Left ventricle myocardium superior (tissue), 1 donor: ENCODE results near the gene RASA3. TPM values are rescaled to one million over a fixed set of nuclear protein-coding genes. Genes with fewer than 3 reads are reported as not detected.

Source experiments
- ATAC-seq: fragments of 200-7000 bp; cut with Tn5 transposase; one replicate; pipeline ENCODE4 v1.9.1; 2020; ENCODE audit warnings: mild to moderate bottlenecking, moderate library complexity
- DNase-seq: peaks from one replicate; pipeline ENCODE4 v3.0.0-alpha.2; 2020
- intact Hi-C: fragments of 100-400 bp; cut with micrococcal nuclease; formaldehyde crosslinking; loops from one replicate; pipeline ENCODE4 v1.11.0; 2022
- total RNA-seq: library from RNA; stranded (reverse); fragmentation: NEBNext Ultra II Directional; extraction: Animal tissue kit (Norgen Biotek cat#: 25700); gene quantifications from one replicate; pipeline ENCODE4 v1.2.1, GENCODE V29; 2021
- donor health status: DM: no; HTN: yes; CAD: no; lungs with severe emphysema.

RASA3 gene
- total RNA-seq, 1 donor from 2014 or later = 12.3 TPM

GRCh38 chr13:114009590-114010400, 122.6 kb downstream of the RASA3 start:
- intact Hi-C loops = no loop called here
- ATAC-seq (no peak), DNase-seq (peak; percentile 23)

GRCh38 chr13:114008964-114009589, 123.3 kb downstream of the RASA3 start:
- peak; percentile 25 for DNase-seq
- intact Hi-C loops = no loop called here
- no peak for ATAC-seq

- DNase-seq (peak; percentile 20), ATAC-seq (no peak)
- intact Hi-C loops = no loop called here
Observed at GRCh38 chr13:114007566-114007965, 124.9 kb downstream of the RASA3 start.

- DNase-seq = peak; percentile 31
- ATAC-seq = peak; percentile 27
- intact Hi-C loops = no loop called here
Observed at GRCh38 chr13:114005206-114005724, 127.2 kb downstream of the RASA3 start.

GRCh38 chr13:114004420-114005205, 127.8 kb downstream of the RASA3 start:
- intact Hi-C loops = no loop called here
- ATAC-seq (peak; percentile 60), DNase-seq (peak; percentile 54)

- intact Hi-C loops = no loop called here
- ATAC-seq (no peak), DNase-seq (peak; percentile 27)
Observed at GRCh38 chr13:114002771-114003321, 129.6 kb downstream of the RASA3 start.

- ATAC-seq (no peak), DNase-seq (peak; percentile 33)
- intact Hi-C loops = no loop called here
Observed at GRCh38 chr13:114002009-114002544, 130.3 kb downstream of the RASA3 start.

GRCh38 chr13:114001331-114002008, 131.0 kb downstream of the RASA3 start:
- peak; percentile 5 for ATAC-seq
- intact Hi-C loops = no loop called here
- peak; percentile 30 for DNase-seq

GRCh38 chr13:114000151-114001040, 132.0 kb downstream of the RASA3 start:
- ATAC-seq = no peak
- peak; percentile 22 for DNase-seq
- intact Hi-C loops = no loop called here

- no peak for DNase-seq
- no peak for ATAC-seq
- intact Hi-C loops = no loop called here
Observed at GRCh38 chr13:113999618-113999910, 132.9 kb downstream of the RASA3 start.

- peak; percentile 21 for DNase-seq
Observed at GRCh38 chr13:113998781-113999617, 133.4 kb downstream of the RASA3 start.

GRCh38 chr13:113997845-113998751, 134.3 kb downstream of the RASA3 start:
- ATAC-seq = peak; percentile 66
- intact Hi-C loops = no loop called here

More at GRCh38 chr13:113998781-113999617, 133.4 kb downstream of the RASA3 start:
- intact Hi-C loops = no loop called here
- no peak for ATAC-seq

GRCh38 chr13:113996912-113997745, 135.3 kb downstream of the RASA3 start:
- intact Hi-C loops = no loop called here
- DNase-seq (peak; percentile 17), ATAC-seq (no peak)

More at GRCh38 chr13:113997845-113998751, 134.3 kb downstream of the RASA3 start:
- DNase-seq = peak; percentile 76

- ATAC-seq = no peak
- intact Hi-C loops = no loop called here
- DNase-seq = peak; percentile 24
Observed at GRCh38 chr13:113996081-113996911, 136.1 kb downstream of the RASA3 start.
